ENCODE data around the gene SYT2. TPM values are rescaled to one million over a fixed set of nuclear protein-coding genes. Genes with fewer than 3 reads are reported as not detected.

SYT2 gene
- total RNA-seq, 4 donors from 2014 or later, result 0.28 TPM; not detected in 3

- Histone ChIP-seq H3K4me3 (no peak overlapping the region), H3K27ac (peak overlapping the region in 2 of 4 donors; percentile 11 to 53), H3K27me3 (no peaks in the 10 kb centered on the region), H3K36me3 (peaks cover 0 to 43% (median 0%) of the 10 kb centered on the region in 3 donors), H3K4me1 (peaks cover 0 to 25% (median 2%) of the 10 kb centered on the region in 4 donors), H3K9me3 (no peaks in the 10 kb centered on the region)
- TF ChIP-seq POLR2A (IDR thresholded peaks at IDR 0.05), result no peak
- TF ChIP-seq CTCF (IDR thresholded peaks at IDR 0.05), result no peak
- peak in 1 of 3 donors; percentile 37 for DNase-seq
Measured at GRCh38 chr1:202565890-202566602, 144.2 kb downstream of the SYT2 start.

GRCh38 chr1:202564958-202565495, 145.2 kb downstream of the SYT2 start:
- Histone ChIP-seq H3K36me3 (peaks cover 0 to 39% (median 0%) of the 10 kb centered on the region in 3 donors), H3K27me3 (no peaks in the 10 kb centered on the region), H3K4me1 (peaks cover 0 to 25% (median 2%) of the 10 kb centered on the region in 4 donors), H3K27ac (peak overlapping the region in 1 of 4 donors; percentile 53), H3K9me3 (no peaks in the 10 kb centered on the region), H3K4me3 (no peak overlapping the region)
- no peak for DNase-seq
- no peak for TF ChIP-seq POLR2A (IDR thresholded peaks at IDR 0.05)
- TF ChIP-seq CTCF (IDR thresholded peaks at IDR 0.05), result no peak

GRCh38 chr1:202563818-202564217, 146.4 kb downstream of the SYT2 start:
- Histone ChIP-seq H3K4me1 (peaks cover 0 to 13% (median 2%) of the 10 kb centered on the region in 4 donors), H3K27me3 (no peaks in the 10 kb centered on the region), H3K36me3 (peaks cover 0 to 29% (median 0%) of the 10 kb centered on the region in 3 donors), H3K27ac (peak overlapping the region in 1 of 4 donors; percentile 48), H3K4me3 (no peak overlapping the region), H3K9me3 (no peaks in the 10 kb centered on the region)
- no peak for DNase-seq
- no peak for TF ChIP-seq CTCF (IDR thresholded peaks at IDR 0.05)
- no peak for TF ChIP-seq POLR2A (IDR thresholded peaks at IDR 0.05)

GRCh38 chr1:202562444-202563060, 147.7 kb downstream of the SYT2 start:
- Histone ChIP-seq H3K27me3 (no peaks in the 10 kb centered on the region), H3K36me3 (peaks cover 0 to 25% (median 0%) of the 10 kb centered on the region in 3 donors), H3K4me3 (no peak overlapping the region), H3K4me1 (peaks cover 0 to 3% (median 1%) of the 10 kb centered on the region in 4 donors), H3K27ac (peak overlapping the region in 1 of 4 donors; percentile 48), H3K9me3 (no peaks in the 10 kb centered on the region)
- DNase-seq, result no peak
- TF ChIP-seq CTCF (IDR thresholded peaks at IDR 0.05), result no peak

GRCh38 chr1:202561726-202562443, 148.4 kb downstream of the SYT2 start:
- peaks cover 0 to 22% (median 0%) of the 10 kb centered on the region in 3 donors for H3K36me3 ChIP-seq
- H3K4me1 ChIP-seq, result peaks cover 0 to 3% (median 0%) of the 10 kb centered on the region in 4 donors
- H3K27me3 ChIP-seq, result no peaks in the 10 kb centered on the region
- peak overlapping the region in 1 of 4 donors; percentile 12 for H3K27ac ChIP-seq
- no peaks in the 10 kb centered on the region for H3K9me3 ChIP-seq
- DNase-seq, result no peak
- no peak for TF ChIP-seq CTCF (IDR thresholded peaks at IDR 0.05)
- TF ChIP-seq POLR2A (IDR thresholded peaks at IDR 0.05), result no peak
- H3K4me3 ChIP-seq, result no peak overlapping the region

All from Peyer's patch (tissue), 4 donors.